ENCODE data around the gene UNCX.

UNCX gene

GRCh38 chr7:1234049-1234880 lies 1.6 kb downstream of the UNCX start:
- no peak overlapping the region for H3K4me3 ChIP-seq (ENCODE audit: low read length in 2 of 2)
- no peak overlapping the region for H3K27ac ChIP-seq (ENCODE audit: low read length)
- no peaks in the 10 kb centered on the region for H3K9me3 ChIP-seq (ENCODE audit: control insufficient read depth in 2 of 2, low read length in 2 of 2)
- H3K9ac ChIP-seq (ENCODE audit: low read length in 2 of 2), result no peak overlapping the region
- H3K36me3 ChIP-seq (ENCODE audit: control insufficient read depth in 2 of 2, insufficient read depth in 2 of 2, low read length in 2 of 2), result no peaks in the 10 kb centered on the region
- H3K27me3 ChIP-seq (ENCODE audit: control insufficient read depth in 1 of 2, insufficient read depth in 2 of 2, low read length in 2 of 2), result peaks cover 53 to 77% of the 10 kb centered on the region in 2 donors
- no peaks in the 10 kb centered on the region for H3K4me1 ChIP-seq (ENCODE audit: control insufficient read depth, insufficient read depth, low read length)

GRCh38 chr7:1234881-1235500 lies 2.3 kb downstream of the UNCX start:
- no peaks in the 10 kb centered on the region for H3K9me3 ChIP-seq (ENCODE audit: control insufficient read depth in 2 of 2, low read length in 2 of 2)
- no peak overlapping the region for H3K9ac ChIP-seq (ENCODE audit: low read length in 2 of 2)
- no peaks in the 10 kb centered on the region for H3K4me1 ChIP-seq (ENCODE audit: control insufficient read depth, insufficient read depth, low read length)
- H3K27ac ChIP-seq (ENCODE audit: low read length), result no peak overlapping the region
- H3K36me3 ChIP-seq (ENCODE audit: control insufficient read depth in 2 of 2, insufficient read depth in 2 of 2, low read length in 2 of 2), result no peaks in the 10 kb centered on the region
- peaks cover 59 to 79% of the 10 kb centered on the region in 2 donors for H3K27me3 ChIP-seq (ENCODE audit: control insufficient read depth in 1 of 2, insufficient read depth in 2 of 2, low read length in 2 of 2)
- H3K4me3 ChIP-seq (ENCODE audit: low read length in 2 of 2), result no peak overlapping the region

- no peak overlapping the region for H3K9ac ChIP-seq (ENCODE audit: low read length in 2 of 2)
- H3K4me1 ChIP-seq (ENCODE audit: control insufficient read depth, insufficient read depth, low read length), result no peaks in the 10 kb centered on the region
- peaks cover 60 to 80% of the 10 kb centered on the region in 2 donors for H3K27me3 ChIP-seq (ENCODE audit: control insufficient read depth in 1 of 2, insufficient read depth in 2 of 2, low read length in 2 of 2)
Observed at GRCh38 chr7:1235501-1236131, 2.9 kb downstream of the UNCX start.

GRCh38 chr7:1236132-1236661 lies 3.5 kb downstream of the UNCX start:
- Histone ChIP-seq H3K4me3 (ENCODE audit: low read length in 2 of 2) (no peak overlapping the region), H3K9me3 (ENCODE audit: control insufficient read depth in 2 of 2, low read length in 2 of 2) (no peaks in the 10 kb centered on the region), H3K27ac (ENCODE audit: low read length) (no peak overlapping the region), H3K9ac (ENCODE audit: low read length in 2 of 2) (no peak overlapping the region), H3K36me3 (ENCODE audit: control insufficient read depth in 2 of 2, insufficient read depth in 2 of 2, low read length in 2 of 2) (no peaks in the 10 kb centered on the region), H3K27me3 (ENCODE audit: control insufficient read depth in 1 of 2, insufficient read depth in 2 of 2, low read length in 2 of 2) (peaks cover 58 to 80% of the 10 kb centered on the region in 2 donors), H3K4me1 (ENCODE audit: control insufficient read depth, insufficient read depth, low read length) (peaks cover 3% of the 10 kb centered on the region)

More at GRCh38 chr7:1235501-1236131, 2.9 kb downstream of the UNCX start:
- H3K36me3 ChIP-seq (ENCODE audit: control insufficient read depth in 2 of 2, insufficient read depth in 2 of 2, low read length in 2 of 2), result no peaks in the 10 kb centered on the region
- H3K4me3 ChIP-seq (ENCODE audit: low read length in 2 of 2), result no peak overlapping the region
- no peak overlapping the region for H3K27ac ChIP-seq (ENCODE audit: low read length)
- no peaks in the 10 kb centered on the region for H3K9me3 ChIP-seq (ENCODE audit: control insufficient read depth in 2 of 2, low read length in 2 of 2)

GRCh38 chr7:1236831-1237701 lies 4.4 kb downstream of the UNCX start:
- Histone ChIP-seq H3K4me3 (ENCODE audit: low read length in 2 of 2) (no peak overlapping the region), H3K36me3 (ENCODE audit: control insufficient read depth in 2 of 2, insufficient read depth in 2 of 2, low read length in 2 of 2) (no peaks in the 10 kb centered on the region), H3K9ac (ENCODE audit: low read length in 2 of 2) (no peak overlapping the region), H3K9me3 (ENCODE audit: control insufficient read depth in 2 of 2, low read length in 2 of 2) (no peaks in the 10 kb centered on the region), H3K27me3 (ENCODE audit: control insufficient read depth in 1 of 2, insufficient read depth in 2 of 2, low read length in 2 of 2) (peaks cover 54 to 80% of the 10 kb centered on the region in 2 donors), H3K4me1 (ENCODE audit: control insufficient read depth, insufficient read depth, low read length) (peaks cover 9% of the 10 kb centered on the region), H3K27ac (ENCODE audit: low read length) (no peak overlapping the region)

GRCh38 chr7:1237704-1238255 lies 5.1 kb downstream of the UNCX start:
- Histone ChIP-seq H3K4me3 (ENCODE audit: low read length in 2 of 2) (no peak overlapping the region), H3K9ac (ENCODE audit: low read length in 2 of 2) (no peak overlapping the region), H3K9me3 (ENCODE audit: control insufficient read depth in 2 of 2, low read length in 2 of 2) (no peaks in the 10 kb centered on the region), H3K4me1 (ENCODE audit: control insufficient read depth, insufficient read depth, low read length) (peaks cover 11% of the 10 kb centered on the region), H3K27ac (ENCODE audit: low read length) (no peak overlapping the region), H3K27me3 (ENCODE audit: control insufficient read depth in 1 of 2, insufficient read depth in 2 of 2, low read length in 2 of 2) (peaks cover 54 to 84% of the 10 kb centered on the region in 2 donors), H3K36me3 (ENCODE audit: control insufficient read depth in 2 of 2, insufficient read depth in 2 of 2, low read length in 2 of 2) (no peaks in the 10 kb centered on the region)

GRCh38 chr7:1238450-1238882 lies 5.8 kb downstream of the UNCX start:
- Histone ChIP-seq H3K9me3 (ENCODE audit: control insufficient read depth in 2 of 2, low read length in 2 of 2) (no peaks in the 10 kb centered on the region), H3K36me3 (ENCODE audit: control insufficient read depth in 2 of 2, insufficient read depth in 2 of 2, low read length in 2 of 2) (no peaks in the 10 kb centered on the region), H3K4me3 (ENCODE audit: low read length in 2 of 2) (no peak overlapping the region), H3K27ac (ENCODE audit: low read length) (no peak overlapping the region), H3K27me3 (ENCODE audit: control insufficient read depth in 1 of 2, insufficient read depth in 2 of 2, low read length in 2 of 2) (peaks cover 58 to 89% of the 10 kb centered on the region in 2 donors), H3K4me1 (ENCODE audit: control insufficient read depth, insufficient read depth, low read length) (peaks cover 11% of the 10 kb centered on the region), H3K9ac (ENCODE audit: low read length in 2 of 2) (no peak overlapping the region)

GRCh38 chr7:1238931-1239802 lies 6.5 kb downstream of the UNCX start:
- H3K9ac ChIP-seq (ENCODE audit: low read length in 2 of 2), result no peak overlapping the region
- H3K4me1 ChIP-seq (ENCODE audit: control insufficient read depth, insufficient read depth, low read length), result peaks cover 11% of the 10 kb centered on the region
- no peaks in the 10 kb centered on the region for H3K9me3 ChIP-seq (ENCODE audit: control insufficient read depth in 2 of 2, low read length in 2 of 2)
- H3K36me3 ChIP-seq (ENCODE audit: control insufficient read depth in 2 of 2, insufficient read depth in 2 of 2, low read length in 2 of 2), result no peaks in the 10 kb centered on the region
- H3K4me3 ChIP-seq (ENCODE audit: low read length in 2 of 2), result no peak overlapping the region
- H3K27me3 ChIP-seq (ENCODE audit: control insufficient read depth in 1 of 2, insufficient read depth in 2 of 2, low read length in 2 of 2), result peaks cover 58 to 89% of the 10 kb centered on the region in 2 donors
- no peak overlapping the region for H3K27ac ChIP-seq (ENCODE audit: low read length)

GRCh38 chr7:1239803-1240516 lies 7.3 kb downstream of the UNCX start:
- no peak overlapping the region for H3K27ac ChIP-seq (ENCODE audit: low read length)
- peaks cover 11% of the 10 kb centered on the region for H3K4me1 ChIP-seq (ENCODE audit: control insufficient read depth, insufficient read depth, low read length)
- H3K27me3 ChIP-seq (ENCODE audit: control insufficient read depth in 1 of 2, insufficient read depth in 2 of 2, low read length in 2 of 2), result peaks cover 58 to 89% of the 10 kb centered on the region in 2 donors

More at GRCh38 chr7:1239803-1240516, 7.3 kb downstream of the UNCX start:
- Histone ChIP-seq H3K9ac (ENCODE audit: low read length in 2 of 2) (no peak overlapping the region), H3K4me3 (ENCODE audit: low read length in 2 of 2) (no peak overlapping the region), H3K9me3 (ENCODE audit: control insufficient read depth in 2 of 2, low read length in 2 of 2) (no peaks in the 10 kb centered on the region), H3K36me3 (ENCODE audit: control insufficient read depth in 2 of 2, insufficient read depth in 2 of 2, low read length in 2 of 2) (no peaks in the 10 kb centered on the region)

Measured in stomach smooth muscle (tissue), 2 donors.